Spleen (tissue), 7 donors: ENCODE measurements around the gene MYO1F.

Experiments
- POLR2A ChIP-seq, 3 donors: fragments of 450-650 bp; IDR thresholded peaks; one replicate each; pipeline ENCODE4 v1.5.1; 2017; ENCODE audit warnings: antibody characterized with exemption in 3 of 3, mild to moderate bottlenecking in 1 of 3
- TF ChIP-seq, protein P1 (sequence below), 11 experiments: fragments of 200-600 bp in 7 of 11; fragments of 450-650 bp in 4 of 11; sonication (generic) in 4 of 11; IDR thresholded peaks in 8 of 11; conservative IDR thresholded peaks in 3 of 11; 1 replicate in 7 of 11; 2 replicates in 4 of 11; pipeline versions ENCODE4 v1.4.0 to v1.8.0; 2016 to 2021; ENCODE audit warnings: antibody characterized with exemption in 11 of 11, inconsistent platforms in 4 of 11, mild to moderate bottlenecking in 1 of 11
- donor health status: DM: no; HTN: no; CAD: no; lungs with moderate emphysema.
- donor health status: DM: no; HTN: no; CAD: no.
- donor health status: DM: no; HTN: no; CAD: no.

DNA sequence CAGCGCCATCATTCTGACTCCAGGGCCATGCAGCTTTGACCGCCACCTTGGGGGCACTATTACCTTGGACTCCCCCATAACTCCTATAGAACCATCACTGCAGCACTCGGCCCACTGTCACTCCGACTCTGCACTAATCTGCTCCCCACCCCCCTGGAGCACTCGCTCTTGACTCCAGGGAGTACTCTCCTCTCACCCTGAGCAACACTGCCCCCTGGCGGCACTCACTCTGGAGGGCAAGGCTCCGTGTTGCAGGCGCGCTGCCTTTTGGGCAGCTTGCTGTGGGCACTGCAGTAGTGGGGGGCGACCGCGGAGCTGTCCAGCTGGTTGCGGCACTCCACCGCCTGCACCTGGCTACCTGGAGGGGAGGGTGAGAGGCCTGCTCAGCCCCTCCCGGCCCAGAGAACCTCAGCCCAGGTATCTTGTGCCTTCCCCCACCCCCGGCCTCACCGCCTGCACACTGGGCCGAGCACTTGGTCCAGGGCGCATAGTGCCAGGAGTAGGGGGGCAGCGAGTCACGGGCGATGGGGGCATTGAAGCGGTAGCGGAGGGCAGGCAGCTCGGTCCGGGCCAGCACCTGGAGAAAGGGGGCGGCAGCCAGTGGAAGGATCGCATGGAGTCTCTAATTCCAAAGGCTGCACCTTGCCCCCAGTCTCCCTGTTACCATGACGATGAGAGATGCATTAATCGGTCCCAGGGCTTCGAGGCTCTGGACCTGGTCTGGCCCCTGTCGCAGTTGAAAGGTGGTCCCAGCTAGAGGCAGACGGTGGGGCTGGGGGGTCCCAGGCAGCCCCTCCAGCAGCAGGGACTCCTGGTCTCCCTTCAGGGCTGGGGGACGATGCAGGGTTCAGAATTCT, 8.9 kb upstream of the MYO1F start:
- TF ChIP-seq, protein P1, sequence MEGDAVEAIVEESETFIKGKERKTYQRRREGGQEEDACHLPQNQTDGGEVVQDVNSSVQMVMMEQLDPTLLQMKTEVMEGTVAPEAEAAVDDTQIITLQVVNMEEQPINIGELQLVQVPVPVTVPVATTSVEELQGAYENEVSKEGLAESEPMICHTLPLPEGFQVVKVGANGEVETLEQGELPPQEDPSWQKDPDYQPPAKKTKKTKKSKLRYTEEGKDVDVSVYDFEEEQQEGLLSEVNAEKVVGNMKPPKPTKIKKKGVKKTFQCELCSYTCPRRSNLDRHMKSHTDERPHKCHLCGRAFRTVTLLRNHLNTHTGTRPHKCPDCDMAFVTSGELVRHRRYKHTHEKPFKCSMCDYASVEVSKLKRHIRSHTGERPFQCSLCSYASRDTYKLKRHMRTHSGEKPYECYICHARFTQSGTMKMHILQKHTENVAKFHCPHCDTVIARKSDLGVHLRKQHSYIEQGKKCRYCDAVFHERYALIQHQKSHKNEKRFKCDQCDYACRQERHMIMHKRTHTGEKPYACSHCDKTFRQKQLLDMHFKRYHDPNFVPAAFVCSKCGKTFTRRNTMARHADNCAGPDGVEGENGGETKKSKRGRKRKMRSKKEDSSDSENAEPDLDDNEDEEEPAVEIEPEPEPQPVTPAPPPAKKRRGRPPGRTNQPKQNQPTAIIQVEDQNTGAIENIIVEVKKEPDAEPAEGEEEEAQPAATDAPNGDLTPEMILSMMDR (IDR thresholded peaks at IDR 0.05 in 8 of 11, conservative IDR thresholded peaks at IDR 0.05 in 3 of 11): peak in 10 of 11 experiments; percentile 15 to 71 (median 45)
- TF ChIP-seq POLR2A (IDR thresholded peaks at IDR 0.05): no peak
